ENCODE measurements around the gene PLET1. TPM values are rescaled to one million over a fixed set of nuclear protein-coding genes. Genes with fewer than 3 reads are reported as not detected.

PLET1 gene
- polyA plus RNA-seq, 1 donor (not counting 4 experiments of a cell fraction or from before 2014, with no cell fraction given), result not detected

DNA sequence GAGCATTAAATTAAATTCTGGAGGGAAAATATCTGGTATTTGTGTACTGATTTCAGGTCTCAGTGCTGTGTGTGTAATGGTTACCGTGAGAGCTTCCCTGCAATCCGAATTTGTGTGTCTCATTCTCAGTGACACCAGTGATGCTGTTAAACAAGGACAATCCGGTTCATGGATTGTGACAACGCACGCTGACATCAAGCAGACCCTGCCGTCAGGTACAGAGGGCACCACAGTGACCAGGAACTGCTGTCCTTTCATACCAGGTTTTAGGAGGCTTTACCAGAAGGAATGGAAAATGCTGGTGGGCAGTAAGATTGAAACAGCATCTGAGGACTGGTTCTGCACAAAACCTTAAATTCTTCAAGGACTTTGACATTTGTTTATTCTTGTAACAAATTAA is 30.5 kb upstream of the PLET1 start:
- Histone ChIP-seq H3K4me1 (ENCODE audit: control insufficient read depth, extremely low read depth, insufficient read depth, low read length) (peaks cover 30% of the 10 kb centered on the region), H3K36me3 (ENCODE audit: control insufficient read depth in 2 of 2, extremely low read depth in 1 of 2, insufficient read depth in 2 of 2, low read length in 2 of 2) (no peaks in the 10 kb centered on the region), H3K4me3 (ENCODE audit: control insufficient read depth in 2 of 3, extremely low read depth in 1 of 3, insufficient read depth in 2 of 3, low read depth in 1 of 3, low read length in 3 of 3) (no peak overlapping the region), H3K9me3 (ENCODE audit: control insufficient read depth, low read depth, low read length) (no peaks in the 10 kb centered on the region), H3K27ac (ENCODE audit: control insufficient read depth, insufficient read depth, low read length) (no peak overlapping the region), H3K9me1 (ENCODE audit: control insufficient read depth, extremely low read depth, insufficient read depth, low read length) (no peaks in the 10 kb centered on the region), H3K27me3 (ENCODE audit: control insufficient read depth, extremely low read depth, insufficient read depth, low read length) (no peaks in the 10 kb centered on the region), H3K4me2 (ENCODE audit: control insufficient read depth, extremely low read depth, insufficient read depth, low read depth, low read length) (peak overlapping the region; percentile 19), H3K9ac (ENCODE audit: control insufficient read depth, extremely low read depth, insufficient read depth, low read length) (no peak overlapping the region), H4K20me1 (ENCODE audit: control insufficient read depth, extremely low read depth, insufficient read depth, low read length) (no peaks in the 10 kb centered on the region), H3K79me2 (ENCODE audit: control insufficient read depth, insufficient read depth, low read length) (no peaks in the 10 kb centered on the region), H2AFZ (ENCODE audit: control insufficient read depth, low read length) (no peak overlapping the region)
- no peak for DNase-seq (ENCODE audit: low read depth, low spot score)
- TF ChIP-seq EZH2 (IDR thresholded peaks at IDR 0.05; ENCODE audit: low read length), result no peak
- TF ChIP-seq, protein P1, sequence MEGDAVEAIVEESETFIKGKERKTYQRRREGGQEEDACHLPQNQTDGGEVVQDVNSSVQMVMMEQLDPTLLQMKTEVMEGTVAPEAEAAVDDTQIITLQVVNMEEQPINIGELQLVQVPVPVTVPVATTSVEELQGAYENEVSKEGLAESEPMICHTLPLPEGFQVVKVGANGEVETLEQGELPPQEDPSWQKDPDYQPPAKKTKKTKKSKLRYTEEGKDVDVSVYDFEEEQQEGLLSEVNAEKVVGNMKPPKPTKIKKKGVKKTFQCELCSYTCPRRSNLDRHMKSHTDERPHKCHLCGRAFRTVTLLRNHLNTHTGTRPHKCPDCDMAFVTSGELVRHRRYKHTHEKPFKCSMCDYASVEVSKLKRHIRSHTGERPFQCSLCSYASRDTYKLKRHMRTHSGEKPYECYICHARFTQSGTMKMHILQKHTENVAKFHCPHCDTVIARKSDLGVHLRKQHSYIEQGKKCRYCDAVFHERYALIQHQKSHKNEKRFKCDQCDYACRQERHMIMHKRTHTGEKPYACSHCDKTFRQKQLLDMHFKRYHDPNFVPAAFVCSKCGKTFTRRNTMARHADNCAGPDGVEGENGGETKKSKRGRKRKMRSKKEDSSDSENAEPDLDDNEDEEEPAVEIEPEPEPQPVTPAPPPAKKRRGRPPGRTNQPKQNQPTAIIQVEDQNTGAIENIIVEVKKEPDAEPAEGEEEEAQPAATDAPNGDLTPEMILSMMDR (optimal IDR thresholded peaks at IDR 0.05 in 1 of 3, IDR thresholded peaks at IDR 0.05 in 1 of 3, conservative IDR thresholded peaks at IDR 0.05 in 1 of 3; ENCODE audit: extremely low read depth in 1 of 3, insufficient read depth in 2 of 3, low read length in 3 of 3), result no peak
- FAIRE-seq, result no peak
- dilution Hi-C loops (cut with MboI; ENCODE audit: extremely low pct_ligation_motif_present, low sequenced_read_pairs), result no loop called here

DNA sequence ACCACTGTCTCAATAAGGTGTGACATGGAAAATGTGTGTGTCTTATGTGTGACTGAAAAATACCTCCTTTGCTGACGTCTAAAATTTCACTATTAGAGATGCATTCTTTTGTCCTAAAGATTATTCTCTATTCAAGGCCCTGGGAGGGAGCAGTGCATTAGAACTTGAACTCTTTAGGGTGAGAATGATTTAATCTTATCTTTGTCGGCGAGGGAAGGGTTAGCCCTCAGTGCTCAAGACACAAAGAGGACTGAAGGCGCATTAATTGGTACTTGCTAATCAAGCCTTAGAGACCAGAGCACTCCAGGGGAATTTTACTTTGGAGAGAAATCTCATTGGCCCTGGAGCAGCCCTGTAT is 29.8 kb upstream of the PLET1 start:
- Histone ChIP-seq H4K20me1 (ENCODE audit: control insufficient read depth, extremely low read depth, insufficient read depth, low read length) (no peaks in the 10 kb centered on the region), H3K9me1 (ENCODE audit: control insufficient read depth, extremely low read depth, insufficient read depth, low read length) (no peaks in the 10 kb centered on the region), H3K4me3 (ENCODE audit: control insufficient read depth in 2 of 3, extremely low read depth in 1 of 3, insufficient read depth in 2 of 3, low read depth in 1 of 3, low read length in 3 of 3) (peak overlapping the region; percentile 60 to 80 (median 72)), H2AFZ (ENCODE audit: control insufficient read depth, low read length) (peak overlapping the region; percentile 76), H3K79me2 (ENCODE audit: control insufficient read depth, insufficient read depth, low read length) (no peaks in the 10 kb centered on the region), H3K27me3 (ENCODE audit: control insufficient read depth, extremely low read depth, insufficient read depth, low read length) (no peaks in the 10 kb centered on the region), H3K4me1 (ENCODE audit: control insufficient read depth, extremely low read depth, insufficient read depth, low read length) (peaks cover 35% of the 10 kb centered on the region), H3K4me2 (ENCODE audit: control insufficient read depth, extremely low read depth, insufficient read depth, low read depth, low read length) (peak overlapping the region; percentile 83), H3K36me3 (ENCODE audit: control insufficient read depth in 2 of 2, extremely low read depth in 1 of 2, insufficient read depth in 2 of 2, low read length in 2 of 2) (no peaks in the 10 kb centered on the region), H3K27ac (ENCODE audit: control insufficient read depth, insufficient read depth, low read length) (no peak overlapping the region), H3K9ac (ENCODE audit: control insufficient read depth, extremely low read depth, insufficient read depth, low read length) (peak overlapping the region; percentile 67), H3K9me3 (ENCODE audit: control insufficient read depth, low read depth, low read length) (no peaks in the 10 kb centered on the region)
- dilution Hi-C loops (cut with MboI; ENCODE audit: extremely low pct_ligation_motif_present, low sequenced_read_pairs), result no loop called here
- TF ChIP-seq, protein P1 (optimal IDR thresholded peaks at IDR 0.05 in 1 of 3, IDR thresholded peaks at IDR 0.05 in 1 of 3, conservative IDR thresholded peaks at IDR 0.05 in 1 of 3; ENCODE audit: extremely low read depth in 1 of 3, insufficient read depth in 2 of 3, low read length in 3 of 3), result no peak
- no peak for DNase-seq (ENCODE audit: low read depth, low spot score)
- FAIRE-seq, result no peak

Measured in keratinocyte (primary cell).